Measurements from ENCODE around the gene LIN28B. TPM values are rescaled to one million over a fixed set of nuclear protein-coding genes. Genes with fewer than 3 reads are reported as not detected.

LIN28B gene
- total and polyA plus RNA-seq, 2 experiments from 2014 or later: 35.3 to 96.4 TPM

GRCh38 chr6:105113422-105113821 is 156.5 kb downstream of the LIN28B start:
- H3K4me1 Mint-ChIP-seq: peaks cover 9% of the 10 kb centered on the region
- H3K9me3 Mint-ChIP-seq: no peaks in the 10 kb centered on the region
- H3K4me3 ChIP-seq: no peak overlapping the region
- H3K4me2 ChIP-seq: no peak overlapping the region
- H3K9me2 ChIP-seq (ENCODE audit: insufficient read depth): no peaks in the 10 kb centered on the region
- no peaks in the 10 kb centered on the region for H3F3A ChIP-seq (replicated peaks; ENCODE audit: low read depth)
- H3K4me1 ChIP-seq (ENCODE audit: insufficient read depth): no peaks in the 10 kb centered on the region
- no peaks in the 10 kb centered on the region for H3K27me3 ChIP-seq (ENCODE audit: insufficient read depth)
- H3K79me2 ChIP-seq (replicated peaks; ENCODE audit: insufficient read depth): no peaks in the 10 kb centered on the region
- no peaks in the 10 kb centered on the region for H3K36me3 Mint-ChIP-seq (ENCODE audit: low read depth)
- no peak overlapping the region for H3K4me3 Mint-ChIP-seq
- no peaks in the 10 kb centered on the region for H4K20me1 ChIP-seq (replicated peaks; ENCODE audit: insufficient read depth)
- DNase-seq (ENCODE audit: low spot score) (no peak), ATAC-seq (no peak)
- H3K36me3 ChIP-seq (ENCODE audit: insufficient read depth): no peaks in the 10 kb centered on the region
- no peak overlapping the region for H3K27ac ChIP-seq (ENCODE audit: low read depth)
- peaks cover 3% of the 10 kb centered on the region for H3K27me3 Mint-ChIP-seq (ENCODE audit: insufficient read depth, low read depth, poor library complexity)
- H2AFZ ChIP-seq: no peak overlapping the region
- H3K27ac Mint-ChIP-seq: no peak overlapping the region
- no peak for TF ChIP-seq ETS1 (IDR thresholded peaks at IDR 0.05)
- TF ChIP-seq EZH2phosphoT487 (IDR thresholded peaks at IDR 0.05; ENCODE audit: unreplicated experiment): no peak
- TF ChIP-seq EZH2 (IDR thresholded peaks at IDR 0.05; ENCODE audit: low read depth, unreplicated experiment): no peak
- TF ChIP-seq JUNB (IDR thresholded peaks at IDR 0.05; ENCODE audit: unreplicated experiment): no peak
- TF ChIP-seq REST (IDR thresholded peaks at IDR 0.05; ENCODE audit: unreplicated experiment): no peak
- no peak for TF ChIP-seq NANOG (IDR thresholded peaks at IDR 0.05; ENCODE audit: borderline replicate concordance)
- TF ChIP-seq CREB1 (CRISPR knock-in tag; IDR thresholded peaks at IDR 0.05; ENCODE audit: low read depth): no peak
- no peak for TF ChIP-seq CTCF (conservative IDR thresholded peaks at IDR 0.05; ENCODE audit: low read depth in 2 of 2)
- no peak for TF ChIP-seq ZNF331 (CRISPR knock-in tag; IDR thresholded peaks at IDR 0.05; ENCODE audit: low read depth)
- TF ChIP-seq ZNF114 (CRISPR knock-in tag; IDR thresholded peaks at IDR 0.05): no peak
